GM04503 (cell line): ENCODE measurements around the gene CDH13.

Experiments used
- DNase-seq: peaks from one replicate; pipeline ENCODE4 v3.0.0-alpha.2; 2012; ENCODE audit warnings: low read depth

Gene CDH13

DNA sequence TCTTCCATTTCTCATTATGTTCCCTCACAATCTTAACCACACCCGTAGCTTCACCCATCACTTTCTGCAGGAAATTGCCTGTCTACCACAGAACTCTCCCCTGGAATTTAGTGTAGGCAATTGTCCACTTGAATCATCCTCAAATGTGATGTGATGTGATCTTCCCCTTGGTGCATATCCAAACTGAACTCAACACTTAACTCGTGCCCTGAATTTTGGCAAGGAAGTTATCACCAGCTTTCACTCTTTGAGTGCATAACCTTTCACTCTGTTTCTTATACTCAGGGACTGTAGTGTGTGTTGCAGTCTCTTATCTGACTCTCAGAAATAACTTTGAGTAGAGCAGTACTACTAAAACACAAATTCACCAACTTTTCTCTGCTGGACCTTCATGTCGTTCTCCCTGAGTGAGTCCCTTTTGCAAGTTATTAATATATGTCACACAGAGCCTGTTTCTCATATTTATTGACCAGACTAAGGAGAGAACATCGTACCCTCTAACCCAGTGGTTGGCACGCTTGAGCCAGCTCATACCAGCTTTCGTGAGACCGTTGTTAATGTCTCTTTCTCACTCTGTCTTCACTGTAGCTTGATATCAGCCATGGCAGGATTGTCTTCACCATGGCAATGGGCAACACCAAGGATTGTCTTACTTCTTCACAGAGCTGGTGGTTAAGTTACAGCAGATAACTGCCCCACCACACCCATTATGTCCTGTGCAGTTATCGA lies 622.1 kb downstream of the CDH13 start:
- DNase-seq, result peak; percentile 27

DNA sequence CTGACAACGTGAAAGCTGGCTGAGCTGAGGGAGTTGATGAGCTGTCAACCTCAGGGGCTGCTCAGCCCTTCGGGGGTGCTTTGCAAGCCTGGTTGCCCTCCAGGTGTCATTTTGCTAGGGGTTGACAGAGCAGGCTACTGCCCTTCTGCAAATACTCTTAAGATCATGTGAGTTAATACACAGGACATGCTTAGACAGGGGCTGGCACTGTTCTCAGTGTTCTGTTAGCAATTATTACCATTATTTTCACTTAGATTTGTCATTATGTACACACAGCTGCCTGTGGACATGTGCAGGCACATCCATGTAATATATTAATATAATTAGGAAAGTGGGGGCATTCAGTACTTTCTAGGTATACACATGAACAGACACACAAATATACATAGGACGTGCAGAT lies 626.8 kb downstream of the CDH13 start:
- DNase-seq, result no peak

DNA sequence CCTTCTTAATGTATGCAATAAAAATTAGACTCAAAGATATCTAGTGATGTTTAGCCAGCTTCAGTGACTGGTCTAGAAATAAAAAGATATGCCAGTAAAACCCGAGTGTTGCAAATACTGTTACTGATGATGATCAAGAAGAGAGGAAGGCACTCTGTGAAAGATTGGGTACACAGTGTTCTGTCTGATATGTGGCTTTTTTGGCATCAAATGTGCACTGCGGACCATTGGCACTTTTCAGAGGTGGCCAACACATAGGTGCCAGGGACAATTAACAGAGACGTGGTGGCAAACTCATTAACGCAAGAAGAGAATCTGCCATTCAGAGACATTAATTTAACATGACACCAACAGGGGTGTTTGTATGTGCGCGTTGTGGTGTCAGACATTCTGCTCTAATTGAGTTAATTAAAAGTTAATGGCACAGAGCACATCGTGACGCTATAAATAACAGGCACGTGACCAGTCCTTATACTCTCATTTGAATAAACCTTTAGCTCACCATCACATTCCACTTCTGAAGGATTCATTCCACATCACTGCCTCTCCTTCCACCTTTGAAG lies 631.7 kb downstream of the CDH13 start:
- DNase-seq, result no peak

DNA sequence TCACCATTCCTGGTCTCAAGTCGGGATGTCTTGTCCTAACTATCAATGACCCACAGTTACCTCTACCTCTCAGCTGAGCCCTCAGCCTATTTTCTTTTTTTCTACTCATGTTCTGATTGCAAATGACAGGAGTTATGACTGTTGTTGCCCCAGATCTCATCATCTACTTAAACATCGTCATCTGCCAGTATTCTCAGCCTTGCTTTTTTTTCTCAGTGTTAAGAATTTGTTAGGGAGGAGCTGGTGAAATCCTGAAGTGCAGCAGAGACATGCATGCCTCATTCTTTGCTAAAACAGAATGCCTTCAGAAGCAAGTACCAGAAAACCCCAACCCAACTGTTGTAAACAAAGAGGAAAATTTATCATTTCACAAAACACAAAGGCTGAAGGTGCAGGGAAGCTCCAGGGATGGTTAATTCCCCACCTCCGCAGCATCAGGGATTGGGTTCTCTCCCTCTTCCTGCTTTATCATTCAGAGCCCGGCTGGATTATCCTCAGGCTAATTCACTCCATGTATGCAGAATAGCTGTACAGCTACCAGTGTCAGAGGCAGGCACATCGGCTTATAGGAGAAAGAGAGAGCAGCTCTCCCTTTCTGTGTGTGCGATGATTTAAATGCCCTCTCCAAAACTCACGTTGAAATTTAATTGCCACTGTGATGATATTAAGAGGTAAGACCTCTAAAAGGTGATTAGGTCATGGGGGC lies 640.2 kb downstream of the CDH13 start:
- DNase-seq, result no peak

DNA sequence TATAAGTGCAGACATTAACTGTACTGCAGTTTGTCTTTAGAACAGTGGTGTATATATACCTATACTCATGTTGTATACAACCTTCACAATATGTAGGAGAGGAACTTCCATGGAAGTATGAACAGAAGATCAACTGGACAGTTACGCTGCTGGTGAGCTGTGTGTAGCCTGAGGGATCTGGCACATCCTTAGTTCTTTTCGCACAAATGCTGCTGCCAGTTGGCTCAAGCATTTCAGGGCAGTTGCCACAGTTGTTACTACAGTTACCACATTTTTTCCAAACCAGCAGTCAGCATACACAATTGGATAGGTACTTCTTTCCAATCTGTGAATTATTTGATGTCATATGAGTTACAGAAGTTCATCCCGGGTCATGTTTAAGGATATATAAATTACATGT lies 641.4 kb downstream of the CDH13 start:
- no peak for DNase-seq

DNA sequence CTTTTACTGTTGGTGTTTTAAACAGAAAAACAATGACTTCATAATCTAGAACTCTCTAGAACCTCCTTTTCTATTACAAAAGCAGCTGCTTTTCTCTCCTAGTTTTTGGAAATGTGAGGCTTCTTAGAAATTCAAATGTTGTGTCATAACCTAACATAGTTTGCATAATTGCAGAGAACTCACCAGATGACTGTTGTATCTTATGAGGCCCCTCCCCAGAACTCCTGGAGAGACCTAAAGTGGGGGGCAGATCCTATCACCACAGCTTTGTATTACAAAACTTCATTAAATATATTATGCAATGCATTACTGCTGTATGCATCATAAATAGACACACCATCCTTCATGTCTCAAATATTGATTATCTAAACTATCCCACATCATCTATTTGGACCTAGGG lies 642.3 kb downstream of the CDH13 start:
- no peak for DNase-seq

DNA sequence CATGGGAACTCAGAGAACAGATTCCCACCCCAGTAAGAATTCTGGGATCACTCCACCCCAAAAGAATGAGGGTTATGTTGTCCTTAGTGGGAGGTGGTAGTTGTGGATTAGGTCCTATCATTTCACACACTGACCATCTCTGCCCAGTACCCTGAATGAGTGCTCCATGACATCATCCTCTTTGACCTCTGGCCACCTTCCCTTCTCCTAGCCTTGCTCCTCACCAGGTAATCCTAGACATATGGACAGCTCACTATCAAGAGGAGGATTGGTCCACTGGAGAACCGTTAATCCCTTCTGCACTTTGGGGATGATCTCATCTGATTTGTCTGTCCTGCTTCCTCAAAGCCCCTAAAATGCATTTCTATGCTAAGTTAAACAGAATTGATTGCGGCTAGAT lies 642.8 kb downstream of the CDH13 start:
- DNase-seq, result no peak

DNA sequence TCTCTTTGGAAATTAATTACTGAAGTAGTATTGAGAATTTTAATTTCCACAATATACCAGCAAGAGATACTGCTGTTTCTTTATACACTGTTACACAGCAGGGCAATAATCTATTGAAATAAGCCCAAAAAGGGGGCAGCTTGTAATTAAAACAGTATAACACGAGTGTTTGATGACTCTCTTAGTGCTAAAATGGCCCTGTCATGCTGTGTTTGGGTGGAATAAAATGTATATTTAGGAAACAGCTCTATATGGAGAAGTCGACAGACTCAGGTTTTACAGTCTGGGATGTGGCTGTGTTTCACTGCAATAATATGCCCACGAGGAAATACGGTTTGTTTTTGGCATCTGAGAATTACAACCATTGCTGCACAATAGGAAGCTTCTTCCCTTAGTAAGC lies 643.3 kb downstream of the CDH13 start:
- DNase-seq, result no peak

DNA sequence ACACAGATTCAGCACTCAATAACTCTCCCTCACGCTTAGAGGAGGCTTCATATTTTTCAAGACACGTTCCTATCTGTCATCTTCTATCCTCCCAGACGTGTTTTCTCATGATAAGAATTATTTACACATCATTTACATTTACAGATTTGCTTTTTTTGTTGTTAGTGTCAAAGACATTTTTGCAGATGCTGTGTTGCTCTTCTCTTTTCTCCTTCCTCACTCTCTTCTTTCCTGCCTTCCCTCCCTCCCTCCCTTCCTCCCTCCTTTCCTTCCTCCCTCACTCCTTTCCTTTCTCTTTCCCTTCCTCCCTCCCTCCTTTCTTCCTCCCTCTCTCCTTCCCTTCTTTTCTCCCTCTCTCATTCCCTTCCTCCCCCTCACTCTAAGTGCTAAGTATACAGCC lies 643.9 kb downstream of the CDH13 start:
- no peak for DNase-seq

DNA sequence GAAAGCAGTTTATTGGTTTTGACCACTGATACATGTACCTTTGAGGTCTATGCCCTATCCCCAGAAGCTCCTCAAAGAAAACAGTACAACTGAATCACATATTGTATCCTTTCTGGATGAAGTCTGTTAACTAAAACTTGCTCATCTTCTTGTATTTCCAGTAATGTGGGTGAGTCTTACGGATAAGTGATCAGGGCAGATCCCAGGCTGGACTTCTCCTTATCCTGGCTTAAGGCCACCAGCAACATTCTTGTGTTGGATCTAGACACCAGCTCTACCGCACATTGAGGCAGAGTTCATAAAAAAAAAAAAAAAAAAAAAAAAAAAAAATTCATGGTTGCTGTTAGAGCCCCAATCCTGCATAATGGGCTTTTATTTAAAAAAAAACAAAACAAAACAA lies 644.4 kb downstream of the CDH13 start:
- DNase-seq, result no peak

DNA sequence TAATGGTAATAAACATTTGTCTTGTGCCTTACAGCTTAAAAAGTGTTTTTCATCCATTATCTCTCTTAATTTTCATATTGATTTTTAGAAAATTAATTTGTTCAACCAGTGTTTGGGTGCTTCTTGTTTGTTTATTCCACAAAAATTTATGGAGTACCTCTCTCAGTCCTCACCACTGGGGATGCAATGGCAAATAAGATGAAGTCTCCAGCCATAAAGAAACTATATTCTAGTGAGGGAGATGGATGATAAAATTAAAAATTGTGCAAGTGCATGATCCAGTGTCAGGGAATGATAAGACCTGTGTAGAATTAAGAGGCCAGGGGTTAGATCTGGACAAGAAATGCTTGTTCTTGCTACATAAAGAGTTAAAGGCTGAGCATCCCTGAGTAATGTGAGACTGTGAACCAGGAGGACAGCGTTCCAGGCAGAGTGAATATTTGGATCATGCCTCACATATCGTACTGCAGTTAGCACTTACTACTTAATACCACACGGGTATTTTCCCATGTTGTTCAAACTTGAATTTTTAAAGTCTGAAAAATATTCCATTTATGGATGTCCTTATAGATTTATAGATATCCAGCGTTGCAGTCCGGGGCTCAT lies 645.3 kb downstream of the CDH13 start:
- no peak for DNase-seq

DNA sequence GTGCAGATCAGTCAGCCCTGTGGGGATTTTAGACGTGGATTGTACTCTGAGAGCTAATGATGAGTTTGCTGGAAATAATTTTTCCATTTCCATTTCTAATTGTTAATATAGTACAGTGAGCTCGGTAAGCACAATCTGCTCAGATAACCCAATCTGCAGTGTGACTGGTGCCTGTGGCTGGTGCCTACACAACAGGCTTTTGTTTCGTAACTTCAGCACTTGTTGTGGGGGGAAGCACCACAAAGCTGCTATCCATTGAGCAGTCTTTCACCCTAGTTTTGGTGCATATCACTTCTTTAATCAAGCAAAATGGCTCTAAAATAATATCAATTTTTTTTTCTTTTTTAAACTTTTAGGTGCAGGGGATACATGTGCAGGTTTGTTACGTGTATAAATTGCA lies 646.1 kb downstream of the CDH13 start:
- no peak for DNase-seq

DNA sequence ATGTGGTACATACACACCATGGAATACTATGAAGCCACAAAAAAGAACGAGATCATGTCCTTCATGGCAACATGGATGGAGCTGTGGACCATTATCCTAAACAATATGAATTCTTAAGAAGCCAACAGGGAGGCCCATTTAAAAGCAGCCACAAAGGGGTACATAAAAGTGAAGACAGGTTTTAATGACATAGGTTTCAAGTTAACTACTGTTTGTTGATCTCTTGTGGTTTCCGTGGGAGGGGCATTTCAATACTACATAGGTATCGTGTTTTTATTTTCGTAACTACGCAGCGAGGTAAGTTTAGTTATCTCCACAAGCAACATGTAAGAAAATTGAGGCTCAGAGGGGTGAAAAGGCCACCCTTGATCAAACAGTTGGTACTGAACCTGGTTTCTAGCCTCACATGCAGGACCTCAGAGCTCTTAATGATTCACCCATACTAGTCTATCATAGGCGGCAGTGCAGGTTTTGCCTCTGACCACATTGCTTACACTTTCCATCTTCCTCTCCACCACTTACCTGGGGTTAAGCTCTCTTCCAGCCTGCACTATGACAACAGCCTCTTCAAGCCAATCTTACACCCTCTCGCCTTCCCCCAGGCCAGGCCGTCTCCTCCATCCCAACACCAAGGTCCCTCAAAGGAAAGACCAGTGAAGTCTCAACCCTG lies 646.9 kb downstream of the CDH13 start:
- DNase-seq, result no peak

DNA sequence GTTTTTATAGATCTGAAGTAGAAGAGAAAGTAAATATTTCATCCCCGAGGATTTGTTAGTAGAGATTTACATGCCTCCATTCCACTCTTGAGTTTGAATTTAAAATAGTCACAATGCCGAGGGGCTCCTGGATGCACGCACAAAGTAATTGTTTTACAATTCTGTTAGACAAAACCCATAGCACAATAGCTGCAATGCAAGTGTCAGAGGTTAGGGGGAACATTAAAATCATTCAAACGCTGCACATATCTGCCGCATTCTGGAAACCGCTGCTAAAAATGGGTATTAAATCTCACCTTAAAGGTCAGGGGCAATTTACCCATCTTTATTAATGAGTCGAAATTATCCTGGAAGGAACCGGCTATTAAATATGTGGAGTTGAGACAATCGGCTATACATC lies 652.5 kb downstream of the CDH13 start:
- no peak for DNase-seq

DNA sequence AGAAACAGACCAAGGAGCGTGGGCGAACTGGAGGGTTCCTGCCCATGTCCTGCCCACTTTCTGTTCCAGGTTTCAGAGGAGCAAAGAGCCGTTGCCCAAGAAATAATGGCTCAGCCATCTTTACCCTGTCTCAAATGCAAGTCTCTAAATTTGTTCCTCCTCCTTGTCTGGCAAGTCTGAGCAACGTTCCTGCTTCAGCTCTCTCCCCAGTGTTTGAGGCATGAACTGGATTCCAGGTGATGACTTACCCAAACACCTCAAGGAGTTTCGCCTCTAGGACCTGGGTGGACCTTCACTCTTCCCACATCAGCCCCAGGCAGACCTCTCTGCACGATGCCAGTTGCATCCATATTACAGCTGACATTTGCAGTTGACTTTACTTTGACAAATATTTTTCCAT lies 659.2 kb downstream of the CDH13 start:
- DNase-seq, result no peak

DNA sequence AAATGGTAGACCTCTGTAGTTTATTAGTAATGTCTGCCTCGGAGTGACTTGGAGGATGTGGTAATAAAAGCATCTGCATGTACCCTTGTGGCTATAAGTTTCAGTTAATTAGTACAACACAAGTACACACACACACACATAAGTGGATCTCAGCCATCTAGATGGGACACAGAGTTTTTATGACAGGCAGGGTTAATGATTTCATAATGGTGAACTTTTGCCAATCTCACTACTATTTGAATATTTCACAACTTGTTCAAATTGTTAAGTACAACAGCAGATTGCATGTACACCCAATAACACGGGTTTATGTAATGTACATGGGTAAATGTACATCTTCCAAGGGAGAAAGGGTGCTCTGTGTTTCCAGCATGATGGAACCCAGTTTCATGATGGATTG lies 669.7 kb downstream of the CDH13 start:
- no peak for DNase-seq

DNA sequence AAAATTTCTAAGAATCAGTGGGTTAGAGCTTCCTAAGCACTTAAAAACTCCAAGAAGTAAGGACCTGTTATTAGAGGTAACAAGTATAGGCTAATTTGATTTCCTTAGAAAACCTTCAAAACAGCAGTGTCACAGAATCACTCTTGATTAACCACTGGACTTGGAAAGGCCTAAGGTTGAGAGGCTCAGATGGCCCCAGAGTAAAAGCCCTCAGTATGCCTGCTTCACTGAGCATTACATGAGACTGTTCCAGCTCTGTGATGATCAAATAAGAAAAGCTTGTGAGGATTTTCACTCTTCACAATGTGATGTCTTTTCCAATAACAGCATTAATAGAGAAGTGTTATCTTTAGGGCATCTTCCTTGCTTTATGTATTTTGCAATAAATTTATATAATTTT lies 671.8 kb downstream of the CDH13 start:
- DNase-seq, result no peak

DNA sequence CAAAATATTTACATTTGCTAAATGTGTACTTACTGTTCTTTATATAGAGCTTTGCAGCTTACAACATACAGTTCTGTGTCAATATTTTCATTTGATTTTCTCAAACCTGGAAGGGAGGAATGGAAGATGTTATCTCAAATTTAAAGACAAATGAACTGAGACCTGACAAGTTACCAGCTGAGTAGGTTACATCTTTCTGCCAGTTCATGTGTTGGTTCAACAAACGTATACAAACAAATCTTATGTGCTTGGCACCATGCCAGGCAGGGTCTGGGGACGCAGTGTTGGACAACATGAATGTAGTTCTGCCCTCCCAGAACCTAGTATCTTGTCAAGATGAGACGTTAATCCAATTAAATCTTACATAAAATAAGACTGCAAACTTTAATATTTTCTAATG lies 673.6 kb downstream of the CDH13 start:
- DNase-seq, result no peak

DNA sequence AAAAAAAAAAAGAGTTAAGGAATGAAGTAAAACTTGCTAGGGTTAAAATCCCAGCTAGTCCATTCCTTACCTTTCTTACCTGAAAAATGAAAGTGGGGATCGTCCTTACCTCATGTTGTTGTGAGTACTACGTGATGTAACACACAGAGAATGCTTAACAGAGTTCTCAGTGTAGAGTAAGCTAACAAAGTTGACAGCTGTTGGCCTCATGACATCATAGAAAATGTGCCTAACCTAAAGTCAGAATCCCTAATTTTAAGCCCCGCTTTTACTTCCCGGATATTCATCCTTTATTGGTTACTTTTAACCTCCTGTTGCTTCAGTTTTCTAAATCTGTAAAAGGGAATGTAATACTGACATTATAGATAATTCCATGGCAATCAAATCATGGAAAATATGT lies 675.2 kb downstream of the CDH13 start:
- no peak for DNase-seq

DNA sequence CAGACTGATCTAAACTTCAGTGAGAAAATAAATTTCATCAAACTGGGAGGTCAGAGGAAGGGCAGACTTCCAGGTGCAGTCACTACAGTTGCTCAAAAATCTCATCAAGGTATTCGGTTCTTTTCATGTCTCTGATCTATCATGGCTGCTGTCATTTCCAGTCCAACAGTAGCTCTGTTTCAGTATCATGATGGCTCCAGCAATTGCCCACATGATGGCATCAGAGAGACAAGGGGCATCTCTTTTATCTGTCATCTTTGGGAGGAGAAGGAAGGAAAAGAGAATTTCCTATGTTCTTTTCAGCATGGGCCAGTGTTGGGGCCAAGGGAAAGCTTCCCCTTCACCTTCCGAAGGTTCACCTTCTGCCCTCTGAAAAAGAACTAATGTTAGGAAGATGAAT lies 676.1 kb downstream of the CDH13 start:
- DNase-seq, result no peak

DNA sequence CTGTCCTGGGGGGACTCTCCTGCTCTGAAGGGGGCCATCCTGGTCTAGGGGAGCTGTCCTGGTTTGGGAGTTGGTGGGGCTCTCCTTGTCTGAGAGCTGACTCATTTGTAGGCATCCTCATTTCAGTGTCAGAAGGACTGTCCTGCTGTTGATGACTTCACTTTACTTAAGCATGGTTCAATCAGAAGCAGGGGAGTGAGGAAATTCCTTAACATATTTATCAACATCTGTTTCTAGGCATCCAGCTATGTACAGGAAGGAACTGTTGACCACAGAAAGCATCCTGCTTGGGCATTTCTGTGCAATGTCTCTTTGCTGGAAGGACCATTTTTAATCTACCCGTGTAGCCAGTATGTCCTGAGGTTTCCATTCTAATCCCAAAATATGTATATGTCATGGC lies 678.3 kb downstream of the CDH13 start:
- DNase-seq, result peak; percentile 85

DNA sequence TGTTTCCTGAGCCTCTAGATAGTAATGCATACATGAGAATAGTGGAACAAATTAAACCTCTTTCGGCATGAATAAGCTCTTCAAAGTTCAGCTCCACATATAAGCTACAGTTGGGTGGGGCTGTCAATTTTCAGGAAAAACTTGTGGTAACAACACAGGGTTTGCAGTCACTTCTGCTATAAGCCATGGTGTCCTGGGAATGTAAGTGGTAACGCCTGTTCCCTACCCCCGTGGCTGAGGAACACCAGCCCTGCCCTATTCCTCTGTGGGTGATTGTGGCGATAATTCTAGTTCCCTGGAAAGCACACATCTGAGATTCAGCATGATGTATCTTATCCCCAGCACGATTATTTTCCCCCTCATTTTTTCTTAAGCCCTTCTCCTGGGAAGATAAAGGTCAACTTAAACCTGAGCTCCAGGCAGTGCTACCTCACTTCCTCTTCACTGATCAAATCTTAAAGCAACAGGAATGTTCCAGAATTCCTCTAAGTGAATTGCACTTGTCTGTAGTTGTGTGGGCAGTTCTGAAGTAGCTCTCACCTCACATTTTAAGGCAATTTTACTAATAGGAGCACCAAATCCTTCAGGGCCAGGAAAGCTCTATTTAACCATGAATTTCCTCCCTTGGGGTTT lies 680.3 kb downstream of the CDH13 start:
- no peak for DNase-seq
